SK-N-SH (cell line): ENCODE data around the gene CHD5. TPM values are rescaled to one million over a fixed set of nuclear protein-coding genes. Genes with fewer than 3 reads are reported as not detected.
A peak's percentile ranks its signal among the peaks of the same experiment; 100 is the strongest.

Experiments
- CTCF ChIA-PET: fragments of 300-600, 350-600 bp; formaldehyde crosslinking; extraction: SDS; loops from one replicate; lab custom pipeline; 2021; lab: Yijun Ruan, JAX
- POLR2A ChIA-PET: fragments of 350-600 bp; sonication (Branson Sonifier 250); formaldehyde crosslinking; extraction: SDS; loops from one replicate; lab custom pipeline; 2020; ENCODE audit warnings: antibody characterized with exemption, inconsistent platforms; lab: Yijun Ruan, JAX
- DNase-seq: peaks from one replicate; pipeline ENCODE4 v3.0.0; 2012
- H2AFZ ChIP-seq: fragments of 200-600 bp; sonication (generic); 2 replicates; pipeline ENCODE4 v1.8.1; 2016; ENCODE audit warnings: antibody characterized with exemption, mild to moderate bottlenecking, low read depth
- H3F3A ChIP-seq: fragments of 200-600 bp; sonication (generic); replicated peaks from 2 replicates; pipeline ENCODE3; 2016; ENCODE audit warnings: antibody characterized with exemption, mild to moderate bottlenecking; ENCODE audit not compliant: insufficient read depth
- H3K27ac ChIP-seq, 2 experiments: fragments of 200-500 bp in 1 of 2; fragments of 200-600 bp in 1 of 2; sonication (Bioruptor generic) in 1 of 2; sonication (generic), shearing (Covaris generic) in 1 of 2; 2 replicates each; pipeline versions ENCODE4 v1.5.1 to v1.6.1; 2014 to 2016; ENCODE audit warnings: low read depth in 2 of 2, inconsistent platforms in 1 of 2, low read length in 1 of 2, mild to moderate bottlenecking in 1 of 2, mixed read lengths in 1 of 2
- H3K27me3 ChIP-seq: fragments of 200-600 bp; sonication (generic), shearing (Covaris generic); 2 replicates; pipeline ENCODE4 v1.6.1; 2016; ENCODE audit warnings: mixed run types; ENCODE audit not compliant: insufficient read depth
- H3K36me3 ChIP-seq, 2 experiments: fragments of 200-500 bp in 1 of 2; fragments of 200-600 bp in 1 of 2; sonication (Bioruptor generic) in 1 of 2; sonication (generic) in 1 of 2; replicated peaks in 1 of 2; 2 replicates each; pipeline versions ENCODE3 to v1.5.1; 2014 to 2016; ENCODE audit warnings: low read length in 1 of 2, mild to moderate bottlenecking in 1 of 2; ENCODE audit not compliant: insufficient read depth in 2 of 2, control insufficient read depth in 1 of 2
- H3K4me1 ChIP-seq, 2 experiments: fragments of 200-500 bp in 1 of 2; fragments of 200-600 bp in 1 of 2; sonication (Bioruptor generic) in 1 of 2; sonication (generic), shearing (Covaris generic) in 1 of 2; 2 replicates each; pipeline versions ENCODE4 v1.5.1 to v1.6.1; 2014 to 2016; ENCODE audit warnings: low read depth in 1 of 2, low read length in 1 of 2, mixed run types in 1 of 2; ENCODE audit not compliant: insufficient read depth in 2 of 2, control insufficient read depth in 1 of 2
- H3K4me2 ChIP-seq: fragments of 200-600 bp; sonication (generic), shearing (Covaris generic); 2 replicates; pipeline ENCODE4 v1.6.1; 2017; ENCODE audit warnings: mixed run types
- H3K4me3 ChIP-seq, 2 experiments: fragments of 200-500 bp in 1 of 2; fragments of 200-600 bp in 1 of 2; sonication (Bioruptor generic) in 1 of 2; sonication (generic), shearing (Covaris generic) in 1 of 2; 2 replicates each; pipeline versions ENCODE4 v1.5.1 to v1.8.1; 2014 to 2016; ENCODE audit warnings: low read depth in 2 of 2, inconsistent platforms in 1 of 2, low read length in 1 of 2, mild to moderate bottlenecking in 1 of 2, mixed read lengths in 1 of 2, moderate library complexity in 1 of 2
- H3K79me2 ChIP-seq: fragments of 200-600 bp; sonication (generic); 2 replicates; pipeline ENCODE4 v1.8.1; 2017; ENCODE audit warnings: mild to moderate bottlenecking; ENCODE audit not compliant: insufficient read depth
- H3K9ac ChIP-seq: fragments of 200-600 bp; sonication (generic); 2 replicates; pipeline ENCODE4 v1.6.1; 2017; ENCODE audit warnings: mixed run types
- H3K9me2 ChIP-seq: fragments of 200-600 bp; sonication (generic); 2 replicates; pipeline ENCODE4 v1.6.1; 2017; ENCODE audit warnings: mixed run types
- H3K9me3 ChIP-seq: fragments of 200-600 bp; sonication (generic); 2 replicates; pipeline ENCODE4 v1.6.1; 2017; ENCODE audit warnings: mixed run types, mild to moderate bottlenecking, moderate library complexity
- H4K20me1 ChIP-seq: fragments of 200-600 bp; sonication (generic); 2 replicates; pipeline ENCODE4 v1.6.1; 2017; ENCODE audit warnings: mild to moderate bottlenecking, mixed run types; ENCODE audit not compliant: insufficient read depth
- CHD2 ChIP-seq: fragments of 150-350 bp; IDR thresholded peaks from 2 replicates; pipeline ENCODE4 v1.6.1; 2018; ENCODE audit warnings: low read length; ENCODE audit not compliant: partially characterized antibody
- JUND ChIP-seq: IDR thresholded peaks from 2 replicates; pipeline ENCODE4 v1.4.0; 2012
- MXI1 ChIP-seq: IDR thresholded peaks from 2 replicates; pipeline ENCODE4 v1.6.1; 2012; ENCODE audit warnings: mild to moderate bottlenecking, low read depth, low read length, improper control_type of control experiment
- NRF1 ChIP-seq: IDR thresholded peaks from 2 replicates; pipeline ENCODE4 v1.6.1; 2012; ENCODE audit warnings: low read depth, mild to moderate bottlenecking, low read length
- RAD21 ChIP-seq: IDR thresholded peaks from 2 replicates; pipeline ENCODE4 v1.6.1; 2012; ENCODE audit warnings: mild to moderate bottlenecking, low read length
- RFX5 ChIP-seq: IDR thresholded peaks from 2 replicates; pipeline ENCODE4 v1.6.1; 2012; ENCODE audit warnings: mild to moderate bottlenecking, improper control_type of control experiment, low read length
- SMC3 ChIP-seq: IDR thresholded peaks from 2 replicates; pipeline ENCODE4 v1.6.1; 2012; ENCODE audit warnings: low read depth, low read length, improper control_type of control experiment
- YY1 ChIP-seq: IDR thresholded peaks from 2 replicates; pipeline ENCODE4 v1.4.0; 2012; ENCODE audit warnings: low read depth, mild to moderate bottlenecking
- WGBS: methylation state at CpG from one replicate; pipeline ENCODE4 v1.1.6; 2017; ENCODE audit warnings: low lambda C conversion rate; 5-methylcytosine and 5-hydroxymethylcytosine counted together
- polyA plus RNA-seq, 3 experiments: library from polyadenylated mRNA; depleted of rRNA; stranded (reverse); fragments of >200 nt; gene quantifications; 2 replicates each; pipeline ENCODE4 v1.2.3, GENCODE V29; 2012
- TF ChIP-seq, protein P1 (sequence below): fragments of 200-600 bp; sonication (generic); IDR thresholded peaks from 2 replicates; pipeline ENCODE4 v1.6.1; 2017; ENCODE audit warnings: antibody characterized with exemption, mild to moderate bottlenecking, moderate library complexity
- TF ChIP-seq, protein P2 (sequence below): IDR thresholded peaks from 2 replicates; pipeline ENCODE4 v1.4.0; 2012; ENCODE audit warnings: low read depth

The CHD5 gene
- polyA plus RNA-seq, 1 of the 3 experiments (the other 2 are of a cell fraction), result 0.26 TPM

DNA sequence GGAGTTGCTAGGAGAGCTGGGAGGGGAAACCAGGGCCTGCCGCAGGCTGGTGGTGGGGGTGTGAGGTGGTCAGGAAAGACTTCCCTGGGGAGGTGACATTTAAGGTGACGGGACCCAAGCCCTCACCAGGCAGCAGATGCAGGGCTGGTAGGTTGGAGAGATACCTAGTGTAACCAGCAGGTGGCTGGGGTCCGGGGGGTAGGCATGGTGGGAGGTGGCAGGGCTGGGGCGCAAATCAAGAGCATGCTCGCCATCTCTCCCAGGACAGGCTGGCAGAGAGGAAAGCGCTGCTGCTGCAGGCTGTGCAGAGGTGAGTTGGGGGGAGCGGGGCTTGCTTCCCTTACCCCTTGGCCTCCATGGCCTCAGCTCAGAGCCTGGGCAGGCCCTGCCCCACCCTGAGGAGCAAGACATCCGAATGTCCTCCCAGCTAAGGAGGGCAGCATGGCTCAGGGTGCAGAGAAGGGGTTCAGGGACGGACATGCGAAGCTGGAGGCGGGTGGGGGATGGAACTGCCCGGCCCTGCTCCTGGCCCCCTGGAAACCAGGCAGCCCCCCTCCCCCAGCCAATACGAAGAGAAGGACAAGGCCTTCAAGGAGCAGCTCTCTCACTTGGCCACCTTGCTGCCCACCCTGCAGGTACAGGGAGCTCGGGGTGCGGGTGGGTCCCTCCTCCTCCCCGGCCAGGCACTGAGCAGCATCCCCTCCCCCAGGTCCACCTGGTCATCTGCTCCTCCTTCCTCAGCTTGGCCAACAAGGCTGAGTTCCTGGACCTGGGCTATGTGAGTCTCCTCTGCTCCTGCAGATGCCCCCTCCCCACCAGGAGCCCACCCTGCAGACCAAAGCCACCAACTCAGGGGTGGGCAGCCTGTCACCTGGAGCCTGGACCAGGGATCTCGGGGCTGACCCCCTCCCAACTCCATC is 29.8 kb upstream of the CHD5 start:
- Histone ChIP-seq H2AFZ (peak overlapping the region; percentile 59; the same call in 1 of the 2 replicates), H3K27me3 (no peaks in the 10 kb centered on the region), H3K4me3 (peak overlapping the region; percentile 56 to 58), H3F3A (no peaks in the 10 kb centered on the region), H3K9me2 (no peaks in the 10 kb centered on the region), H3K36me3 (peaks cover 0 to 11% of the 10 kb centered on the region in 2 experiments), H3K9me3 (no peaks in the 10 kb centered on the region), H4K20me1 (no peaks in the 10 kb centered on the region), H3K9ac (peak overlapping the region; percentile 53), H3K79me2 (no peaks in the 10 kb centered on the region), H3K4me1 (peaks cover 0 to 18% of the 10 kb centered on the region in 2 experiments; a peak in 1 of 4 replicates), H3K27ac (peak overlapping the region in 1 of 2 experiments; percentile 71; a peak in 1 of 4 replicates), H3K4me2 (peak overlapping the region; percentile 85)
- CTCF ChIA-PET, result interaction anchor here (0.6 to 5.1 kb wide), 23 partner anchors 10 to 1432 kb away, joined by 3 to 43 read pairs (median 6); partner anchors contain the start of genes ICMT and RPL22
- POLR2A ChIA-PET, result interaction anchor here (0.6 to 1.6 kb wide), 4 partner anchors 10 to 182 kb away, joined by 3 to 6 read pairs (median 5); partner anchors contain the start of gene ICMT
- 52% methylated on average over 4 of the region's 17 CpGs for WGBS
- no peak for TF ChIP-seq JUND
- peak; percentile 19; the same call in 1 of the 2 replicates for TF ChIP-seq SMC3
- DNase-seq, result peak; percentile 88

DNA sequence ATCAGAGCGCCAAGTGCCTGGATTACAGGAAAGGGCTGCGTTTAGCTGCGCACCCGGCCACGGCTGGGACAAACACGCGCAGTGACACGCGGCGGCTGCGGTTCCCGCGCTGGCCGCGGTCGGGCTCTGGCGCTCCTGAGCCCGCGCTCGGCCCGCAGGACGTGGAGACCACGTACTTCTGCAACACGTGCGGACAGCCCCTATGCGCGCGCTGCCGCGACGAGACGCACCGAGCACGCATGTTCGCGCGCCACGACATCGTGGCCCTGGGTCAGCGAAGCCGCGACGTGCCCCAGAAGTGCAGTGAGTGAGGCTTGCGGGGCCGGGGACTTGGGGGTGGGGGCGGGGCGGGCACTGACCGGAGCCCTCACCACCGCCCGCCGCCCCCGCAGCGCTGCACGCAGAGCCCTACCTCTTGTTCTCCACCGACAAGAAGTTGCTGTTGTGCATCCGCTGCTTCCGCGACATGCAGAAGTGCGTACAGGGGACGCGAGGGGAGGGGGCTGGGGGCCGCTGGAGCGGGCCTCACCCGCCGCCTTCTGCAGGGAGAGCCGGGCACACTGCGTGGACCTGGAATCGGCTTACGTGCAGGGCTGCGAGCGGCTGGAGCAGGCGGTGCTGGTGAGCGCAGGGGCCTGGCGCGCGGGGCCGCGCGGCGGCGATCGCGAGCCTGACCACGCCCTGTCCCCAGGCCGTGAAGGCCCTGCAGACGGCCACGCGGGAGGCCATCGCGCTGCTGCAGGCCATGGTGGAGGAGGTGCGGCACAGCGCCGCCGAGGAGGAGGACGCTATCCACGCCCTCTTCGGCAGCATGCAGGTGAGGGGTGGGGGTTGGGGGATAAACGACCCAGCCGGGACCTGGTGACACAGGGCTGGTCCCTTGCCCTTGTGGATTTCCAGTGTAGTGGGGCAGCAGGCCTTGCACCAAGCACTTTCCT is 28.9 kb upstream of the CHD5 start:
- no peak for TF ChIP-seq RFX5
- TF ChIP-seq YY1, result no peak
- TF ChIP-seq JUND, result no peak
- TF ChIP-seq RAD21, result peak; percentile 24; the same call in 1 of the 2 replicates
- TF ChIP-seq, protein P1, sequence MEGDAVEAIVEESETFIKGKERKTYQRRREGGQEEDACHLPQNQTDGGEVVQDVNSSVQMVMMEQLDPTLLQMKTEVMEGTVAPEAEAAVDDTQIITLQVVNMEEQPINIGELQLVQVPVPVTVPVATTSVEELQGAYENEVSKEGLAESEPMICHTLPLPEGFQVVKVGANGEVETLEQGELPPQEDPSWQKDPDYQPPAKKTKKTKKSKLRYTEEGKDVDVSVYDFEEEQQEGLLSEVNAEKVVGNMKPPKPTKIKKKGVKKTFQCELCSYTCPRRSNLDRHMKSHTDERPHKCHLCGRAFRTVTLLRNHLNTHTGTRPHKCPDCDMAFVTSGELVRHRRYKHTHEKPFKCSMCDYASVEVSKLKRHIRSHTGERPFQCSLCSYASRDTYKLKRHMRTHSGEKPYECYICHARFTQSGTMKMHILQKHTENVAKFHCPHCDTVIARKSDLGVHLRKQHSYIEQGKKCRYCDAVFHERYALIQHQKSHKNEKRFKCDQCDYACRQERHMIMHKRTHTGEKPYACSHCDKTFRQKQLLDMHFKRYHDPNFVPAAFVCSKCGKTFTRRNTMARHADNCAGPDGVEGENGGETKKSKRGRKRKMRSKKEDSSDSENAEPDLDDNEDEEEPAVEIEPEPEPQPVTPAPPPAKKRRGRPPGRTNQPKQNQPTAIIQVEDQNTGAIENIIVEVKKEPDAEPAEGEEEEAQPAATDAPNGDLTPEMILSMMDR, result peak; percentile 47
- TF ChIP-seq, protein P2, sequence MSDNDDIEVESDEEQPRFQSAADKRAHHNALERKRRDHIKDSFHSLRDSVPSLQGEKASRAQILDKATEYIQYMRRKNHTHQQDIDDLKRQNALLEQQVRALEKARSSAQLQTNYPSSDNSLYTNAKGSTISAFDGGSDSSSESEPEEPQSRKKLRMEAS, result peak; percentile 91
- TF ChIP-seq SMC3, result 0 out of 2 replicates have a peak, but pooled peaks have one; percentile 19
- peak; percentile 82 for TF ChIP-seq MXI1
- peak; percentile 65 for TF ChIP-seq NRF1
- peak; percentile 10 for TF ChIP-seq CHD2
- Histone ChIP-seq H3K27ac (peak overlapping the region in 1 of 2 experiments; percentile 71; a peak in 2 of 4 replicates), H3K27me3 (no peaks in the 10 kb centered on the region), H3K4me2 (peak overlapping the region; percentile 85), H3K9ac (peak overlapping the region; percentile 53), H2AFZ (peak overlapping the region; percentile 59; the same call in 1 of the 2 replicates), H3K36me3 (peaks cover 0 to 11% of the 10 kb centered on the region in 2 experiments), H3K9me3 (no peaks in the 10 kb centered on the region), H3K4me1 (peaks cover 0 to 18% of the 10 kb centered on the region in 2 experiments; a peak in 1 of 4 replicates), H4K20me1 (no peaks in the 10 kb centered on the region), H3K79me2 (no peaks in the 10 kb centered on the region), H3K4me3 (peak overlapping the region; percentile 56 to 58), H3F3A (no peaks in the 10 kb centered on the region), H3K9me2 (no peaks in the 10 kb centered on the region)
- 20% methylated on average over 1 of the region's 99 CpGs for WGBS
- ChIA-PET POLR2A (interaction anchor here (0.7 to 1.6 kb wide), 4 partner anchors 10 to 36 kb away, joined by 3 to 6 read pairs (median 4); partner anchors contain the start of genes ICMT and RPL22), CTCF (interaction anchor here (0.6 to 5.1 kb wide), 30 partner anchors 10 to 1433 kb away, joined by 3 to 43 read pairs (median 5); partner anchors contain the start of genes ICMT and RPL22)
- DNase-seq, result peak; percentile 93
